Pancreas (tissue), 10 donors: Measurements from ENCODE around the gene WNK1. TPM values are rescaled to one million over a fixed set of nuclear protein-coding genes. Genes with fewer than 3 reads are reported as not detected.

ENCODE experiments used
- ATAC-seq, 4 donors: fragments of 200-7000 bp; cut with Tn5 transposase; one replicate each; pipeline versions ENCODE4 v1.8.0 to v1.9.1; 2020; ENCODE audit warnings: mild to moderate bottlenecking in 4 of 4, moderate library complexity in 4 of 4
- DNase-seq, 6 donors: peaks; one replicate each; pipeline ENCODE4 v3.0.0-alpha.2; 2020
- FAIRE-seq: peaks from 2 replicates; lab custom pipeline; 2012; peaks lifted over from hg19 to GRCh38; lab: Jason Lieb, UNC
- H3K27ac ChIP-seq, 4 donors: fragments of 200-600 bp; sonication (generic); 1 replicate in 3 of 4; 2 replicates in 1 of 4; pipeline versions ENCODE4 v1.5.0 to v1.8.0; 2020
- H3K27me3 ChIP-seq, 4 donors: fragments of 200-600 bp; one replicate each; pipeline ENCODE4 v1.8.0; 2021
- H3K36me3 ChIP-seq, 3 donors: fragments of 200-600 bp; sonication (generic) in 1 of 3; one replicate each; pipeline versions ENCODE4 v1.5.0 to v1.8.0; 2020 to 2021
- H3K4me1 ChIP-seq, 3 donors: fragments of 200-600 bp; one replicate each; pipeline ENCODE4 v1.8.0; 2021
- H3K4me3 ChIP-seq, 4 donors: fragments of 200-600 bp; sonication (generic) in 2 of 4; one replicate each; pipeline versions ENCODE4 v1.5.0 to v1.8.0; 2020 to 2021
- H3K9me3 ChIP-seq, 4 donors: fragments of 200-600 bp; one replicate each; pipeline ENCODE4 v1.8.0; 2021
- WGBS, 2 donors: extraction: QIAGEN DNeasy Blood & Tissue Kit; methylation state at CpG; one replicate each; pipeline ENCODE4 v1.1.7; 2013; 5-methylcytosine and 5-hydroxymethylcytosine counted together
- intact Hi-C, 3 donors: fragments of 100-400 bp; cut with DNase I; formaldehyde crosslinking; loops; one replicate each; pipeline versions ENCODE4 v1.11.1 to v1.14.2; 2022
- polyA plus RNA-seq, 2 donors: library from polyadenylated mRNA; stranded (reverse); fragments of 200-250 nt; gene quantifications; one replicate each; pipeline ENCODE4 v1.2.3, GENCODE V29; 2013
- total RNA-seq, 6 donors: library from RNA; stranded (reverse); fragmentation: NEBNext Ultra II Directional in 4 of 6; extraction: Animal tissue kit (Norgen Biotek cat#: 25700) in 4 of 6; gene quantifications; one replicate each; pipeline versions ENCODE4 v1.2.1 to v1.2.4, GENCODE V29; 2021 to 2023
- TF ChIP-seq, protein P1 (sequence below), 4 donors: fragments of 200-600 bp; sonication (generic) in 3 of 4; IDR thresholded peaks; one replicate each; pipeline versions ENCODE4 v1.5.0 to v1.8.0; 2021; ENCODE audit warnings: antibody characterized with exemption in 4 of 4
- donor health status: healthy with polysubstance abuse.
- donor health status: DM: no; HTN: no; CAD: no; lungs with moderate emphysema.
- donor health status: DM: no; HTN: no; CAD: no.
- donor health status: control.
- donor health status: control.
- donor health status: Bipolar disorder and iron deficiency.
- donor health status: DM: yes; HTN: yes; CAD: no.
- donor health status: DM: no; HTN: no; CAD: no.
- donor health status: DM: no; HTN: no; CAD: no.
- donor health status: DM: yes; HTN: yes; CAD: no.

The WNK1 gene
- total and polyA plus RNA-seq, 8 donors, result 10.9 to 73.9 (median 39.6) TPM

DNA sequence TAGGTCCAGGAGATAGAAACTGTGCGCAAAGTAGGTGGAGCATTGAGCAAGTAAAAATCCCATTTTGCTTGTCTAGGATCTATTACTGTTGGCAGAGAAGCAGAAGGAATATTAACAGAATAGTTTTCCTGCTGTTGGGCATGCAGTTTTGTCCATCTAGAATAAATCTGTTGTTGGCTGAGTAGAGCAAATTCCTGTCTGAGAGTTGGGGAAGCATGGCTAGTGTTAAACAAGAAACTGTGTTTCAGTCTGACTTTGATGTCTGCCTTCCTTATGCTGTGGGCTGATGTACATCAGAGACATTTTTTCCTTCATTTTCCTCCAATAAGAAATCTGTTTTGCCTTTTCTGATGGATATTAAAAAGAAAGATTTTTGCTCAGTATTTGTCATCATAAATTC, 99.0 kb downstream of the WNK1 start:
- Histone ChIP-seq H3K9me3 (no peaks in the 10 kb centered on the region), H3K27ac (no peak overlapping the region), H3K27me3 (no peaks in the 10 kb centered on the region), H3K36me3 (no peaks in the 10 kb centered on the region), H3K4me3 (no peak overlapping the region), H3K4me1 (peaks cover 0 to 5% (median 0%) of the 10 kb centered on the region in 3 donors)
- DNase-seq (no peak), ATAC-seq (no peak), FAIRE-seq (no peak)
- TF ChIP-seq, protein P1, sequence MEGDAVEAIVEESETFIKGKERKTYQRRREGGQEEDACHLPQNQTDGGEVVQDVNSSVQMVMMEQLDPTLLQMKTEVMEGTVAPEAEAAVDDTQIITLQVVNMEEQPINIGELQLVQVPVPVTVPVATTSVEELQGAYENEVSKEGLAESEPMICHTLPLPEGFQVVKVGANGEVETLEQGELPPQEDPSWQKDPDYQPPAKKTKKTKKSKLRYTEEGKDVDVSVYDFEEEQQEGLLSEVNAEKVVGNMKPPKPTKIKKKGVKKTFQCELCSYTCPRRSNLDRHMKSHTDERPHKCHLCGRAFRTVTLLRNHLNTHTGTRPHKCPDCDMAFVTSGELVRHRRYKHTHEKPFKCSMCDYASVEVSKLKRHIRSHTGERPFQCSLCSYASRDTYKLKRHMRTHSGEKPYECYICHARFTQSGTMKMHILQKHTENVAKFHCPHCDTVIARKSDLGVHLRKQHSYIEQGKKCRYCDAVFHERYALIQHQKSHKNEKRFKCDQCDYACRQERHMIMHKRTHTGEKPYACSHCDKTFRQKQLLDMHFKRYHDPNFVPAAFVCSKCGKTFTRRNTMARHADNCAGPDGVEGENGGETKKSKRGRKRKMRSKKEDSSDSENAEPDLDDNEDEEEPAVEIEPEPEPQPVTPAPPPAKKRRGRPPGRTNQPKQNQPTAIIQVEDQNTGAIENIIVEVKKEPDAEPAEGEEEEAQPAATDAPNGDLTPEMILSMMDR (IDR thresholded peaks at IDR 0.05), result no peak
- WGBS, 2 donors, result 85 to 89% methylated on average over 1 of the region's 1 CpG
- intact Hi-C loops, result no loop called here

DNA sequence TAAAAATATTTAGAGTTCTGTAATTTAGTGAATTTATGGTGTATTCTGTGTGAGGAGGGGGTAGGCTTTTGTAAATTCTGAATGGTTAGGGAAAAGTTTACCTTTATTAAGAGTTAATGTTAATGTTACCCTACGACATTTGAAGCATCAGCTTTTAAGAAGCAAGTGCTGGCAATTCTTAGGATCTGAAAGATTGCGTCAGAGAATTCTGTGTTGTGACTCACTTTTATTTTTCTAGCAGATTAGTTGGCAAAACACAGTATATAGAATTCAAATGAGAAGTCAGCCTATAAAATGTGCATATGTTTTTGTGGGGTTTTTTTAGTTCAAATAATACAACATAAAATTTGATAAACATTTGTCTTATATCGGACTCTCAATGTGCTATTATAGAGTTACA, 99.5 kb downstream of the WNK1 start:
- DNase-seq, result no peak
- Histone ChIP-seq H3K4me3 (no peak overlapping the region), H3K4me1 (peaks cover 0 to 5% (median 0%) of the 10 kb centered on the region in 3 donors), H3K27ac (no peak overlapping the region), H3K27me3 (no peaks in the 10 kb centered on the region), H3K9me3 (no peaks in the 10 kb centered on the region), H3K36me3 (no peaks in the 10 kb centered on the region)
- intact Hi-C loops, result no loop called here
- ATAC-seq, result no peak
- FAIRE-seq, result peak; percentile 61
- TF ChIP-seq, protein P1 (IDR thresholded peaks at IDR 0.05), result no peak
- 86 to 92% methylated on average over 3 of the region's 3 CpGs for WGBS, 2 donors

DNA sequence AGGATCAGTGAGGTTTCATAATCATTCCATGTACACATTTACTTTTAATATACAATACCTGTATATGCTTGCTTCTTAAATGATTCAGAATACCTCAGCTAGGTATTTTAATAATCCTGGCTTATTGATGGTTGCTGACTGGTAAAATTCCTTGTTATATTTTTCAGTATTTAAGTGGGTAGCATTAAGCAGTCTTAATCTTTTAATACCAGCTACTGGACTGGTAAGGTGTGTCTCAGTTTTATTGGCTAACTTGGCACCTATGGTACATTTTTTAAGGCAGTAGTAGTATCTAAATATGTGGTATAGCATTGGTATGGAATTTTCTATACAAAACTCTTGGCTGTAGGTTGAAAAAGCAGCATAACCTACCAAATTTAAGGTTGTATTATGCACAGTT, 100.5 kb downstream of the WNK1 start:
- TF ChIP-seq, protein P1 (IDR thresholded peaks at IDR 0.05), result no peak
- Histone ChIP-seq H3K4me3 (no peak overlapping the region), H3K27me3 (no peaks in the 10 kb centered on the region)

DNA sequence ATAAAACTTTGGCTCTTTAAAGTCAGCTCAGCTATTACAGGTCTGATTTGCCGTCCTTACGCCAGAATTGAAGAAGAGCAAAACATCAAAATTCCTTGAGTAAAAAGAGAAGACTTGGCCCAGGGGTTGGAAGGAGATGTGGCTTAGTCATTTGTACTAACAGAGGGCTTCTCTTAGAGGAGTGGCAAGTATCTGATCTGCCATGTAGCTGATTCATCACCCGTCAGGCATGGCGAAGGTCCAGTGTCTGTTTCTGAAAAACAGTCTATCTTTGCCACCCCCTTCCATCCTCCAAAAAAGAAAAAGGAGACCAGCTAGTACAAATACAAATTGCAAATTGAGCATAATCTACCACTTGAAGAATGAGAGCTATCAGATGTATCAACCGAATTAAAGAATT, 105.2 kb downstream of the WNK1 start:
- H3K4me3 ChIP-seq, result no peak overlapping the region
- FAIRE-seq, result no peak
- no peak overlapping the region for H3K27ac ChIP-seq
- H3K36me3 ChIP-seq, result peaks cover 0 to 21% (median 0%) of the 10 kb centered on the region in 3 donors
- 97% methylated on average over 5 of the region's 5 CpGs for WGBS, 2 donors
- intact Hi-C loops, result no loop called here
- no peak for ATAC-seq
- peaks cover 0 to 5% (median 0%) of the 10 kb centered on the region in 3 donors for H3K4me1 ChIP-seq
- H3K27me3 ChIP-seq, result no peaks in the 10 kb centered on the region
- no peak for DNase-seq
- TF ChIP-seq, protein P1 (IDR thresholded peaks at IDR 0.05), result no peak
- no peaks in the 10 kb centered on the region for H3K9me3 ChIP-seq

More for the DNA sequence above, 100.5 kb downstream of the WNK1 start:
- Histone ChIP-seq H3K27ac (no peak overlapping the region), H3K36me3 (no peaks in the 10 kb centered on the region), H3K9me3 (no peaks in the 10 kb centered on the region), H3K4me1 (peaks cover 0 to 5% (median 0%) of the 10 kb centered on the region in 3 donors)
- ATAC-seq (no peak), DNase-seq (no peak), FAIRE-seq (no peak)
- intact Hi-C loops, result no loop called here

DNA sequence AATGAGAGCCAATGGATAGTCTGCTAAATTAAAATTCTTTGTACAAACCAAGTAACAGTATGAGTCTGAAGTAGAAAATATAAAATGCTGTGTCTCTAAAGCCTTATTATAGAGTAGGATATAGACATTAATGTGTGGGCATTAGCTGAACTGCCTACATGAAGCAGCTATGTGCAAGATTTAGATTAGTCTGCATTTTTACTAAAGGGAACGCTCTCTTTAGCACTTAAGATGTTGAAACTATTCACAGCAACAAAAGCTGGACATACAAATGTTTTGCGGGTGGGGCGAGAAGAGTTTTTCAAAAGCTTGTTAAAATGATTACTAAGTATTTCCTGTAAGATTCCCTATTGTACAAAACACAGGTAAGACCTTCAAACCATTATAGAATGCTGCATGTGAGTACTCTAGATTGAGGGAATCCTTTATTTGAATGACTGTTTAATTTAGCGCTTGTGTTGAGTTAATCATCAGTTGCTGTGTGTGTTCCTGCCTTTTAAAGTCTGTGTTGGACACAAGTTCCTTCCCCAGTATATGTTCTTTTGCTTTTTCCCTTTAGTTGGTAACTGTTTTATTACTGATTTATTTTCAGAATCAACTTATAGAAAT, 110.0 kb downstream of the WNK1 start:
- Histone ChIP-seq H3K9me3 (no peaks in the 10 kb centered on the region), H3K36me3 (peaks cover 0 to 35% (median 3%) of the 10 kb centered on the region in 3 donors), H3K27me3 (no peaks in the 10 kb centered on the region), H3K4me1 (no peaks in the 10 kb centered on the region), H3K4me3 (no peak overlapping the region), H3K27ac (no peak overlapping the region)
- FAIRE-seq, result no peak
- no peak for ATAC-seq
- WGBS, 2 donors, result 93 to 97% methylated on average over 4 of the region's 4 CpGs
- intact Hi-C loops, result no loop called here
- no peak for DNase-seq
- TF ChIP-seq, protein P1 (IDR thresholded peaks at IDR 0.05), result no peak
